H9 (cell line): ENCODE results near the gene PRRX2. TPM values are rescaled to one million over a fixed set of nuclear protein-coding genes. Genes with fewer than 3 reads are reported as not detected.

Experiments used
- DNase-seq: peaks from one replicate; pipeline ENCODE4 v3.0.0-alpha.2; 2017
- H2AFZ ChIP-seq: one replicate; pipeline ENCODE4 v1.6.1; 2013; ENCODE audit warnings: mild to moderate bottlenecking, low read length, control low read depth, moderate library complexity
- H2AK5ac ChIP-seq: 2 replicates; pipeline ENCODE4 v1.6.1; 2013; ENCODE audit warnings: low read length, control low read depth, mixed read lengths; ENCODE audit not compliant: insufficient read length
- H2BK120ac ChIP-seq: one replicate; pipeline ENCODE4 v1.6.1; 2013; ENCODE audit warnings: low read depth, mild to moderate bottlenecking, low read length, control low read depth, inconsistent platforms; ENCODE audit not compliant: poor library complexity, severe bottlenecking
- H2BK12ac ChIP-seq: 2 replicates; pipeline ENCODE4 v1.6.1; 2013; ENCODE audit warnings: low read length, control low read depth, mixed read lengths, low read depth; ENCODE audit not compliant: insufficient read length
- H2BK15ac ChIP-seq: 2 replicates; pipeline ENCODE4 v1.6.1; 2013; ENCODE audit warnings: low read depth, low read length, control low read depth
- H2BK20ac ChIP-seq: one replicate; pipeline ENCODE4 v1.6.1; 2013; ENCODE audit warnings: low read depth, mild to moderate bottlenecking, low read length, control low read depth, inconsistent platforms; ENCODE audit not compliant: poor library complexity, severe bottlenecking
- H2BK5ac ChIP-seq: 2 replicates; pipeline ENCODE4 v1.6.1; 2013; ENCODE audit warnings: low read length, control low read depth, mixed read lengths; ENCODE audit not compliant: insufficient read length
- H3K14ac ChIP-seq: 2 replicates; pipeline ENCODE4 v1.6.1; 2013; ENCODE audit warnings: low read length, control low read depth; ENCODE audit not compliant: insufficient read depth
- H3K18ac ChIP-seq: 2 replicates; pipeline ENCODE4 v1.6.1; 2013; ENCODE audit warnings: low read depth, mild to moderate bottlenecking, mixed read lengths, low read length, control low read depth; ENCODE audit not compliant: insufficient read length
- H3K23ac ChIP-seq: 2 replicates; pipeline ENCODE4 v1.6.1; 2013; ENCODE audit warnings: low read length, control low read depth, mixed read lengths, low read depth; ENCODE audit not compliant: insufficient read length
- H3K23me2 ChIP-seq: 2 replicates; pipeline ENCODE4 v1.6.1; 2013; ENCODE audit warnings: low read depth, mild to moderate bottlenecking, mixed read lengths, low read length, control low read depth; ENCODE audit not compliant: insufficient read length, poor library complexity, severe bottlenecking
- H3K27ac ChIP-seq: 2 replicates; pipeline ENCODE4 v1.5.1; 2013; ENCODE audit warnings: low read length, control low read depth, mixed read lengths, low read depth; ENCODE audit not compliant: insufficient read length
- H3K27me3 ChIP-seq: 2 replicates; pipeline ENCODE4 v1.6.1; 2013; ENCODE audit warnings: low read length, control low read depth, inconsistent platforms; ENCODE audit not compliant: insufficient read depth
- H3K4ac ChIP-seq: 2 replicates; pipeline ENCODE4 v1.6.1; 2013; ENCODE audit warnings: low read depth, mild to moderate bottlenecking, control low read depth, inconsistent platforms, low read length, moderate library complexity
- H3K4me1 ChIP-seq: 2 replicates; pipeline ENCODE4 v1.6.1; 2013; ENCODE audit warnings: low read length, control low read depth, inconsistent platforms; ENCODE audit not compliant: insufficient read depth
- H3K4me2 ChIP-seq: 2 replicates; pipeline ENCODE4 v1.6.1; 2013; ENCODE audit warnings: low read length, control low read depth, mixed read lengths; ENCODE audit not compliant: insufficient read length, insufficient read depth
- H3K56ac ChIP-seq: 2 replicates; pipeline ENCODE4 v1.6.1; 2013; ENCODE audit warnings: low read depth, mild to moderate bottlenecking, mixed read lengths, low read length, control low read depth; ENCODE audit not compliant: insufficient read length
- H3K79me1 ChIP-seq: 2 replicates; pipeline ENCODE4 v1.6.1; 2013; ENCODE audit warnings: low read depth, mild to moderate bottlenecking, moderate library complexity, low read length, control low read depth, inconsistent platforms; ENCODE audit not compliant: insufficient read depth, poor library complexity, severe bottlenecking
- H3K79me2 ChIP-seq: 2 replicates; pipeline ENCODE4 v1.6.1; 2013; ENCODE audit warnings: low read length, control low read depth, inconsistent platforms; ENCODE audit not compliant: insufficient read depth
- H3K9ac ChIP-seq: 2 replicates; pipeline ENCODE4 v1.6.1; 2013; ENCODE audit warnings: low read length, control low read depth, mixed read lengths; ENCODE audit not compliant: insufficient read length; ENCODE audit errors: extremely low read depth
- H3K9me3 ChIP-seq: one replicate; pipeline ENCODE4 v1.6.1; 2013; ENCODE audit warnings: low read depth, low read length, inconsistent platforms; ENCODE audit not compliant: control insufficient read depth
- H3T11ph ChIP-seq: one replicate; pipeline ENCODE4 v1.6.1; 2013; ENCODE audit warnings: mild to moderate bottlenecking, low read length, control low read depth, inconsistent platforms
- H4K20me1 ChIP-seq: one replicate; pipeline ENCODE4 v1.6.1; 2013; ENCODE audit not compliant: control insufficient read depth, insufficient read length, insufficient read depth
- H4K5ac ChIP-seq: 2 replicates; pipeline ENCODE4 v1.6.1; 2013; ENCODE audit warnings: low read depth, mild to moderate bottlenecking, mixed read lengths, low read length, control low read depth; ENCODE audit not compliant: insufficient read length
- H4K8ac ChIP-seq: replicated peaks from 2 replicates; pipeline ENCODE4 v1.6.1; 2013; ENCODE audit warnings: low read length, control low read depth, mixed read lengths, low read depth; ENCODE audit not compliant: insufficient read length
- H4K91ac ChIP-seq: 2 replicates; pipeline ENCODE4 v1.6.1; 2013; ENCODE audit warnings: low read depth, mild to moderate bottlenecking, moderate library complexity, mixed read lengths, low read length, control low read depth; ENCODE audit not compliant: insufficient read length
- H3K27ac Mint-ChIP-seq, 3 experiments: 2 replicates in 2 of 3; 3 replicates in 1 of 3; pipeline ENCODE4 v1.8.0; 2020 to 2021; ENCODE audit warnings: mixed read lengths in 3 of 3, mild to moderate bottlenecking in 1 of 3, moderate library complexity in 1 of 3
- H3K27me3 Mint-ChIP-seq: 2 replicates; pipeline ENCODE4 v1.8.0; 2021; ENCODE audit warnings: low read depth, mild to moderate bottlenecking, moderate library complexity, mixed read lengths
- H3K36me3 Mint-ChIP-seq, 3 experiments: 2 replicates in 2 of 3; 3 replicates in 1 of 3; pipeline ENCODE4 v1.8.0; 2020 to 2021; ENCODE audit warnings: low read depth in 3 of 3, mixed read lengths in 3 of 3; ENCODE audit not compliant: insufficient read depth in 1 of 3
- H3K4me1 Mint-ChIP-seq, 2 experiments: 2 replicates each; pipeline ENCODE4 v1.8.0; 2020; ENCODE audit warnings: mixed read lengths in 2 of 2
- H3K4me3 Mint-ChIP-seq, 2 experiments: 2 replicates in 1 of 2; 3 replicates in 1 of 2; pipeline ENCODE4 v1.8.0; 2020 to 2021; ENCODE audit warnings: mild to moderate bottlenecking in 2 of 2, mixed read lengths in 2 of 2, moderate library complexity in 1 of 2
- H3K9me3 Mint-ChIP-seq, 2 experiments: 2 replicates in 1 of 2; 3 replicates in 1 of 2; pipeline ENCODE4 v1.8.0; 2020; ENCODE audit warnings: mild to moderate bottlenecking in 2 of 2, mixed read lengths in 2 of 2, moderate library complexity in 1 of 2
- CTCF ChIP-seq: fragments of 200-600 bp; sonication (generic); conservative IDR thresholded peaks from 3 replicates; pipeline ENCODE4 v1.8.0; 2021; ENCODE audit warnings: antibody characterized with exemption, mild to moderate bottlenecking
- WGBS: extraction: QIAGEN DNeasy Blood & Tissue Kit; methylation state at CpG from one replicate; pipeline ENCODE4 v1.1.7; 2013; ENCODE audit warnings: missing lambda C conversion rate, low lambda C conversion rate, mixed read lengths; ENCODE audit not compliant: insufficient read length; ENCODE audit errors: extremely low coverage; 5-methylcytosine and 5-hydroxymethylcytosine counted together
- total RNA-seq: library from RNA; stranded (reverse); gene quantifications from 2 replicates; pipeline ENCODE4 v1.2.1, GENCODE V29; 2021

Gene PRRX2
- total RNA-seq, 1 experiment from 2014 or later = 3.9 TPM

GRCh38 chr9:129676287-129676686 is 10.8 kb downstream of the PRRX2 start:
- Histone ChIP-seq H3K23me2 (no peaks in the 10 kb centered on the region), H2BK5ac (no peak overlapping the region), H2BK15ac (no peak overlapping the region), H2BK20ac (no peak overlapping the region), H4K8ac (no peak overlapping the region), H3K27ac (no peak overlapping the region), H4K5ac (no peak overlapping the region), H3T11ph (no peak overlapping the region), H3K56ac (no peak overlapping the region), H3K9me3 (no peaks in the 10 kb centered on the region), H2BK12ac (no peak overlapping the region), H2AK5ac (no peak overlapping the region), H3K18ac (peak overlapping the region; percentile 12), H3K4me1 (no peaks in the 10 kb centered on the region), H4K20me1 (no peaks in the 10 kb centered on the region), H2AFZ (no peak overlapping the region), H3K14ac (no peak overlapping the region), H3K4ac (no peak overlapping the region), H3K79me1 (no peaks in the 10 kb centered on the region), H2BK120ac (no peak overlapping the region), H3K4me2 (no peak overlapping the region), H3K9ac (no peak overlapping the region), H4K91ac (no peak overlapping the region), H3K23ac (no peak overlapping the region), H3K79me2 (no peaks in the 10 kb centered on the region), H3K27me3 (no peaks in the 10 kb centered on the region)
- Mint-ChIP-seq H3K27ac (no peak overlapping the region), H3K9me3 (no peaks in the 10 kb centered on the region), H3K4me3 (no peak overlapping the region), H3K27me3 (peaks cover 10% of the 10 kb centered on the region), H3K36me3 (no peaks in the 10 kb centered on the region), H3K4me1 (peaks cover 7 to 20% of the 10 kb centered on the region in 2 experiments)
- no peak for DNase-seq
- TF ChIP-seq CTCF = no peak
- WGBS = no CpG with 5 or more reads among the region's 4 CpGs
